Activated naive CD4-positive, alpha-beta T cell treated with anti-CD3 and anti-CD28 coated beads, Interleukin-2, amount 50 U/mL, for 16 hours (primary cell): ENCODE results near the gene SFMBT2.

Experiments used
- DNase-seq: peaks from one replicate; pipeline ENCODE4 v3.0.0-alpha.2; 2020

The SFMBT2 gene

DNA sequence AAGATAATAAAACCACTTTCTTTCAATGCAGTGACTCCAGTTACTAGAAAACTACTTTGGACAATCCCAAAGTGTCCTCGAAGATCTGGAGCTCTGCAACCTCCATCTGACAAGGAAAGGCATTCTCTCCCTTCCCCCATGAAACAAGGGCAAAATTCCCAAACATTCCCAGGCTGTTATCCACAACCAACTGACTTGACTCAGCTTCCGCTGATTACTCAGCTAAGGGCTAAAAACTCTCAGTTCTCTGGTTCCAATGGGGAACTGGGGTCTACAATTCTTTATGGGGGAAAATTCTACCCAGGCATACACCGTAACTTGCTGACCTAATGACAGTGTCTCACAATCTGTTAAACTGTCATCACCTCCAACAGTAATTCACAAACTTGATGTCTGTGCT, 48.4 kb downstream of the SFMBT2 start:
- DNase-seq = no peak

DNA sequence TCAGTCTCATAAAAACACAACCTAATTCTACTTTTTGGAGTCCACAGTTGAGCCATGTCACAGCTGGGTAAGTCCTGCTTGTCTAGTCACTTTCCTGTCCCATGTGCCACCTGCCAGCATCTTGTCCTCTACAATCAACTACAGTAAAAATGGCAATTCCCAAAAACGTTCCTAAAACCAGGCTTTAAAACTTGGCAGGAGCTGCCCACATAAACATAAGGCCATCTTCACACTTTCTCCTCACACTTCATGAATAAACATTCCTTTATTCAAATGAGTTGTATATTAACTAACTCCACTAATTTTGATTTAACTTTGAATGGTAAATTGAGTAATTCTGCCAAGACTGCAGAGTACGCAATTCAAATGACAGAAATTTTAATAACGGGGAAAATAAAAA, 49.5 kb downstream of the SFMBT2 start:
- no peak for DNase-seq

DNA sequence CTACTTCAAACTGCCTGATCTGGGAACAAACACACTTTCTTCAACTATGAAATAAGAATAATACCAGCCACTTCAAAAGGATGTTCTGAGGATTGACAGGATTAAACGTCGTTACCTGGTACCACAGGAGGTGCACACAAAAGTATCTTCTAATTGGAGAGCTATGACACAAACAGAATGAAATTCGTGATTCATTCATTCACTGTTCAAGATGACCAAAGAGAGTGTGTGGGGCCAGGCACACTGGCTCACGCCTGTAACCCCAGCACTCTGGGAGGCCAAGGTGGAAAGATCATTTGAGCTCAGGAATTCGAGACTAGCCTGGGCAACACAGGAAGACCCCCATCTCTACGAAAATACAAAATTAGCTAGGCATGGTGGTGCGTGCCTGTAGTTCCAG, 50.9 kb downstream of the SFMBT2 start:
- DNase-seq = no peak

DNA sequence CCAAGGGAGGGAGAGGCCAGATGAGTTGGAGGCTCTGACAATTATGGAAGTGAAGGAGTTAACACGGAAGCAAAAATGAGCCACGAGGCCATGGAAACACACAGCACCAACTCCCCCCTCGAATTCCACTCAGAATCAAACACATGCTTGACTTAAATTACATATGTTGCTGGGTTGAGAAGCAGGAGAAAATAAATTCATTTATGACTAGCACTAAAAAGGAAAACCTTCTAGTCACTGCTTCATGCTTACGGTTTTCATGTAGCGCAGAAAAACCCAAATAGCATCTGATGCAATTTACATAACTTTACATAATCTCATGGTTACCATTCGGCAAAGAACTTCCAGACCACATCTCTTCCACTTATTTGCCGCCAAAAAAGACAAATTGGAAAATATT, 51.5 kb downstream of the SFMBT2 start:
- DNase-seq = no peak

DNA sequence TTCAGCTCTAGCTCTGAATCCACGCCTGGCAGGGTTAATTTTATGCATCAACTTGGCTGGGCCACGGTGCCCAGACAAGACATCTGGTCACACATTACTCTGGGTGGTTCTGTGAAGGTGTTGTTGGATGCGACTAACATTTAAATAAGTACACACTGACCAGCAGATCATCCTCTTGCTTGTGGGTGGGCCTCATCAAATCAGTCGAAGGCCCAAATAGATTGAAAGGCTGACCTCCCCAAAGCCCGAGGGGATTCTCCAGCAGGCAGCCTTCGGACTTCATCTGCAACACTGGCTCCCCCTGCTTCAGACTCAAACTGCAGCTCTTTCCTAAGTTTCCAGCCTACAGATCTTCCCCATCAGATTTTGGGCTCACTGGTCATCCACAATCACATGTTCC, 53.6 kb downstream of the SFMBT2 start:
- no peak for DNase-seq

DNA sequence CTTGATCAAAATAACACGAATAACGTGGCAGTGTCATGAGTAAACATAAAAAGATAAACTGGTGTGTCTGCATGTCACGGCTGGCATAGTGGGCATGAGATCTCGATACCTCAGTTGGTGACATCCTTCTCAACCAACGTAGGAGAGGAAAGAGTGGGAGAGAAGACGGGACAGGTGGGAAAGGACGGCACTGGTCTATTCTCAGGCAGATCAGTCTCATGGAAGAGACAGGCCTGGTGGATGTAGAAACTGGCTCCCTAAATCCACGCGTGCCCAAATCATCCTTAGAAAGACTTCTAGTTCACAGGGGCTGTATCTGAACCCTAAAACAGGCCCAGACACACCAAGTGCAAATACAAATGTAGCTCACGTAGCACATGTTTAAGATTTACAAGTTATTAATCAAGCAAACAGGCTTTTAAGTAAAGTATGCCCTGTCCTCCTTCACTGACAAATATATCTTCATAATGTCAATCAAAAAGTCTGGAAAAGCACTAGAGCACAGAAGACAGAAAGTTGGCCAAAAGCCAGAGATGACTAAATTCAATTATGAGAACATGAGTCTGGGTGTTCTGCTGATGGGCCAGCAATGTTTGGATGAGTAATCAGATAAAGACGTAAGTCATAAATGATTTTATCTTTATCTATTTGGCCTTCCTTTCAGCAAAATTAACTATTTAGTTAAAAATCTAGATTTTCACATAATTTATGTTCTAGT, 56.3 kb downstream of the SFMBT2 start:
- no peak for DNase-seq

DNA sequence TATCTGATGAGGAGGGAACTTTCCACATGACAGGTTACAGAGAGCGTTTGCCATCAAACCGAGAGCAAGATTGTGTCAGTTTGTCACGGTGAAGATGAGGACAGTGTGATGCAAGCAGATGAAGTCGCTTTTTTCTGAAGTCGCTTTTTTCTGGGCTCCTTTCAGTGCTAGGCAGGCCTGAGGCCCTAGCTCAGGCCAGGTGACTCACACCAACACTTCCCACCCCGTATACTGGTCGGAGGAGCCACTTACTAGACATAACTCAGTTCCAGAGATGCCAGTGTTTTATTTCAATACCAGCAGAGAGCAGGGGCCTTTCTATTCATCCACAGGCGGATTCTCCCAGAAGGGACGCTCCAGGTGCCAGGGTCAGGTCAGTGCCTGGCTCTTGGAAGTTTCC, 58.9 kb downstream of the SFMBT2 start:
- no peak for DNase-seq

DNA sequence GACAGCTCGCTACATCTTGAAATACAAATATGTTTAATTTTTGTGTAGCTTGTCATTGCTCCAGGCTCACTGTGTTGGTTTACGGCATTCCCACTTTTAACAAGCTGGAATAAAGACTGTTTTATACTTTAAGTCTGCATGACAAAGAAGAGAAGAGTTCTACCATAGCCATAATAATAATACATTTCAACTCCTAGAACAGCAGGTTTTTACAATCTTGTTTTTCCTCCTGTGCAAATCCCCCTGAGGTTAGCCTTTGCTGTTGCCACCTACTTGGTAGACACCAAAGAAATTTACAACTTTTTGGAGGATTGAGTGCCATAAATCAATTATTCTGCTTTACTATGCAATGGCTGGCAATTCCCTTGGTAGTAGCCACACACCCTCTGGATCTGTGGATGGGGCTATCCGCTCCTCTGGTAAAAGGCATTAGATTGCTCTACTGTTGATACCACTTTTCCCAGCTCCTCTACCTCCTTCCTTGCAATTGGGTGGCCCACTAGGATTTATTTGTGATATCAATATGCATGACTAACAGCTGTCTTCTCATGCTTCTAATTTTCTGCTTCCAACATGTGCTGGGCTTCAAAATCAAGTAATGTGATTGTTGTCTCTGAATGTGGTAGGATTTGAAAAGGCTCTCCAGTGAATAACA, 60.2 kb downstream of the SFMBT2 start:
- DNase-seq = no peak

DNA sequence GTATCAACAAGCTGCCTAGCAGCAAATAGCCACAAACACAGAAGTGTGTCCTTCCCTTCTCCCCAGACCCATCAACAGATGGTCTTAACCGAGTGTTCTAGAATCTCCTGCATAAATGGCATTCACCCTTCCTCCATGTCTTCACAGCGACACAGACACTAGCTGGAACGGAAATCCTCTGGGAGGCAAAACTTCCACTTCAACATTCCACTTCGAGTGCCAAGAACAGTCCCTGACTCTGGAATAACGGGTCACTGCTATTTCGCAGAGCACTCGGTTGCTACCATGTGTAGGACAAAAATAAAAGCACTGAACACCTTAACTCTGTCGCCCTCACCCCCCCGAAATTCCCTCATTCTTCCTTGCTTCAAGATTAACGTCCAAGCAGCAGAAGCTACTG, 65.1 kb downstream of the SFMBT2 start:
- DNase-seq = no peak

DNA sequence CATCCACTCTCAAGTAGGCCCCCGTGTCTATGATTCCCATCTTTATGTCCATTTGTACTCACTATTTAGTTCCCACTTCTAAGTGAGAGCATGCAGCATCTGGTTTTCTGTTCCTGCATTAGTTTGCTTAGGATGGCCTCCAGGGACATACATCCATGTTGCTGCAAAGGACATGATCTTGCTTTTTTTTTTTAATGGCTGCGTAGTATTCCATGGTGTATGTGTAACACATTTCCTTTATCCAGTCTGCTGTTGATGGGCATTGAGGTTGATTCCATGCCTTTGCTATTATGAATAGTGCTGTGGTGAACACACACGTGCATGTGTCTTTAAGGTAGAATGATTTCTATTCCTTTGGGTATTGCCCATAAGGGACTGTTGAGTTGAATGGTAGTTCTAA, 67.8 kb downstream of the SFMBT2 start:
- no peak for DNase-seq

DNA sequence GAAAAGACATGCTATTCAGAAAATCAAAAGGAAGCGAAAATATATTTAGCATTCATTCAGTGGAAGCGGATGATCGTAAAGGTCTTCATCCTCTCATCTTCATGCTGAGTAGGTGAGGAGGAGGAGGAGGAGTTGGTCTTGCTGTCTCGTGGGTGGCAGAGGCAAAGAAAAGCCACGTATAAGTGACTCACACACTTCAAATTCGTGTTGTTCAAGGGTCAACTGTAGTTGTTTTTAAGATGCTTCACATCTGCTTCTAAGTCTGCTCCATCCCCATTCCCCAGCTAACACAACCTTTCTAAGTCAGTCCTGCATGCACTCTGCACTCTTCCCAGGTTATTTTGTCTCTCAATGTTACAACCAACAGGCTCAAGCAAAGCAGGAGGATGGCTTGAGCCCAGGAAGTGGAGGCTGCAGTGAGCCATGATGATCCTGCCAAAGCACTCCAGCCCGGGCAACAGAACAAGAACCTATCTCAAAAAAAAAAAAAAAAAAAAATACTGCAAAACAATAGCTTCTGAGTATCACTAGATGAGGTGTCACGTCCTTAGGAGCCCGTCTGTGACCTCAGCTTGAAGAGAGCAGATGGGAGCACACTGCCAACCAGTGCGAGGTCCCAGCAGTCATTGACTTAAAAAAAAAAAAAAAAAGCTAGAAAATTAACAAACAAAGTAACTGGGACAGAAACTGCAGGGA, 70.5 kb downstream of the SFMBT2 start:
- DNase-seq = no peak

DNA sequence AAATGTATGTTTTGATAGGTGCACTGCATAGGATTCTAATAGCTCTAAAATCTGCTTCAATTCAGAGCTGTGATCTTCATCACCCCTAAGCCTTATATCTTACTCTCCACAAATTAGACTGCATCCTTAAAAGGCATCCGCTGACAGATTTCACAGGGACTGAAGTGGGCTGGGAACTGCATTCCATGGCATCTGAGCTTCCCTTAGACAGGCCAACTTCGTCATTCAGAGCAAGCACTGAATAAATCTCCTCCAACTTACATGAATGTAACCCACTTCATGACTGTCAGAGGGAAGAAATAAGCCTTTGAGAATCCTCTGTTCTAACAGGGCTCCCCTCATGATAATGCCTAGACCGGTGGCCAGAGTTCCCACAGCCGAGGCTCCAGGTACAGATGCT, 71.3 kb downstream of the SFMBT2 start:
- no peak for DNase-seq

DNA sequence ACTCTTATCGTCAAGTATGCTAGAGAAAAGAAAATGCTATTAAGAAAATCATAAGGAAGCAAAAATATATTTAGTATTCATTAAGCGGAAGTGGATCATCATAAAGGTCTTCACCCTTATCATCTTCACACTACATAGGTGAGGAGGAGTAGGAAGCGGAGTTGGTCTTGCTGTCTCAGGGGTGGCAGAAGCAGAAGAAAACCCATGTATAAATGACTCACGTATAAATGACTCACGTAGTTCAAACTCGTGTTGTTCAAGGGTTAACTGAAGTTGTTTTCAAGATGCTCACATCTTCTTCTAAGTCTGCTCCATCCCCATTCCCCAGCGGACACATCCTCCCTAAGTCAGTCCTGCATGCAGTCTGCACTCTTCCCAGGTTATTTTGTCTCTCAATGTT, 72.4 kb downstream of the SFMBT2 start:
- no peak for DNase-seq

DNA sequence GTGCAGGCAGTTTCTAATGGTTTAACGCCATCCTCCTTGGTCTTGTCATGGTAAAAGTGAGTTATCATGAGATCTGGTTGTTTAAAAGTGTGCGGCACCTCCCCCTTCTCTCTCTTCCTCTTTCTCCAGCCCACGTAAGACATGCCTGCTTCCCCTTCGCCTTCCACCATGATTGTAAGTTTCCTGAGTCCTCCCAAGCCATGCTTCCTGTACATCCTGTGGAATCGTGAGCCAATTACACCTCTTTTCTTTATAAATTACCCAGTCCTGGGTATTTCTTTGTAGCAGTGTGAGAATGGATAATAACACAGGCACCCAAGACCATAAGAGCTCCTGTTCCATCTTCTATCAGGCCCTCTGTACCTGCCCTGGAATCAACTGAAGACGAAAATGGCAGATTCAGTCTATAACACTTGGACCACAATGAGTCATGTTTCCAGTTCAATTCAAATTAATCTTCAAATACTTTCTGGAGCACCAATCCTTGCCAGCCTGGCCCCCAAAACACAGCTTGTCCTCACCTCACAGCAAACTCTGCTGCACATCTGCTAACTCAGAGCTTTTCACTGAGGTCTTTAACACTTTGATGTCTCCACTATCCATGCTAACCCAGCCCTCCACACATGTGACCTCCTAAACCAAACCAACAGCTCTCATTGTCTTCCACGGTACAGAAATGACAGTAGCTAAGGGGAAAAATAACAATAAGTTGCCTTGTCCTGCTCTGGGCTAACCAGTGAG, 73.2 kb downstream of the SFMBT2 start:
- no peak for DNase-seq

DNA sequence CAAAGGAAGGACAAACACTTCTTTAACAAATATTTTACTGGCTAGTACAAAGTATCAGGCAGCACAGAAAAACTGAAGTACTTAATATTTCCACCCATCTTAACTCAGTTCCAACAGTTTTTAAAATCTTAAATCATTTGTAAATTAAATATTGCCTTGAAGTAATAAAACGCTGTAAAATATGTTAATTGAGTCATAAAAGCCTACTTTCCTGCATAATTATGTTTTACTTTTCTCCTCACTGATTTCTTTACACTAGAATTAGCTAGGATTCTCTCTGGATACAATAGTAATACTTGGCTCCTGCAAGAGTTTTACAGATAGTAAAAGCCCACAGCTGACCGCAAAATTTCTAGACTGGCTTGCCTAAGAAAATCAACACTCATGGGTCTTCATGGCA, 74.9 kb downstream of the SFMBT2 start:
- DNase-seq = no peak

DNA sequence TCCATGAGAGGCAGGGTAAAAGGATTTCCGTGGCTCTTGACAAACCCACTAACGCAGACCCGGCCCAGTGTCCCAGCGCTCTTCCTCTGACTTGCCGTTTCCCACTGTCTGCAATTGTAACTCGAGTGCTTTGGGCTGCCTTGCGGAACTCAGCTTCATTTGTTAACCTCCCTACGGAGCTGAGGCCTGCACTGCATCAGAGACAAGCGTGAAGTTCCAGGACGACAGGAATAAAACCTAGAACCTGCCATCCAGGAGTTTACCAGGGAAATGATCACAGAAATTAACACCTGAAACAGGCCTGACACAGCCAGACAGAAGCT, 76.2 kb downstream of the SFMBT2 start:
- no peak for DNase-seq

DNA sequence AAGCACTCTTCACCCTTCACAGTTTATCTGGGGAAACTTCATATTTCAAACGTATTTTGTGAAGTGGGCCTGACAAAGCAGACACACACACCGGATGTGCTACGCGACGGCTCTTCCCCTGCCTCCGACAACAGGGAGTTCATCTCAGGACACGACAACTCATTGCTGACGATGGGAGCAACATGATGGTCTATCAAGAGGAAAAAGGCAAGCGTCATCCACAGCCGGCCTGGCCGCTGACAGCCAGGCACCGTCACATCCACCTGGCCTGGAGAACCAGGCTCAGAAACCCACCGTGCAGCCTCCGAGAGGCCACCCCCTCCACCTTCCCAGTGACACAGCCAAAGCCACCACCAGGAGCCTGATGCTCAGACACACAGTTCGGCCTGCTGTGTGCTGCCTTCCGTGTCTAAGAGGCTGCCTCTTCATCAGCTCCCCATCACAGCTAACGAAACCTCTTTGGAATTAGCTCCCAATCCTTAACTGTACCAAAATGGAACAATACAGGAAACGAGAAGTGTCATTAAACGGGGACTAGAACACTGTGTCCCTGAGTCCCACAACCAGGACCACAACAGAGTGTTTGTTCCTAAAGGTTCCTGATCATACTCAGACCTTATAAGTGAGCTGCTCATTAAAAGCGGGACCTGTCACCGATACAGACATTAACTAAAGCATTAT, 76.7 kb downstream of the SFMBT2 start:
- DNase-seq = no peak

DNA sequence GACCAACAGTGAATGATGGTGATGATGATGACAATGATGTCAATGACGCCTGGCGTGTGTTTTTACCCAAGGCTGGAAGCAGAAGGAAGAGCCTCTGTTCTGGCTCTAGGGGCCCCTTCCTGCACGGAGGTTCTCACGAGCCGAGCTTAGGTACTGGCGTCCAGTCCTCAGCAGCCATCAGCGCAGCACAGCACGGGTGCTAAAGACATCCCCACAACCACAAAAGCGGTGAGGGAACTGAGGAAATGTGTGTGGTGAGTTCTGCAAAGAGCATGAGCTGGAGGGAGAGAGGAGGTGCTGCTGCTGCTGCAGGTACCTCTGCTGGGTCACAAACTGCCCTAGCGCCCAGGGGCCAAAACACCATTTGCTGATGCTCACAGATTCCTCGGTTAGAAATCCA, 81.6 kb downstream of the SFMBT2 start:
- DNase-seq = no peak

DNA sequence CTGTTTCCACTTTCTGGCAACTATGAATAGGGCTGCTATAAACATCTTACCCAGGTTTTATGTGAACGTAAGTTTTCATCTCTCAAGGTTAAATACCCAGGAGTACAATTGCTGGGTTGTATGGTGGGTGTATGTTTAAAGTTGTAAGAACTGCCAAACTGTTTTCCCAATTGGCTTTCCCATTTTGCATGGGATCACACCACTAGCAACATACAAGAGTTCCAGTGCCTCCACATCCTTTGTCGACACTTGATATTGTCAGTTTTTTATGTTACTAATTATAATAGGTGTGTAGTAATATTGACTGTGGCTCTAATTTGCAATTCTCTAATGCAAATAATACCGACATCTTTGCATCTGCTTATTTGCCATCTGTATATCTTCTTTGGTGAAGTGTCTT, 82.9 kb downstream of the SFMBT2 start:
- no peak for DNase-seq

DNA sequence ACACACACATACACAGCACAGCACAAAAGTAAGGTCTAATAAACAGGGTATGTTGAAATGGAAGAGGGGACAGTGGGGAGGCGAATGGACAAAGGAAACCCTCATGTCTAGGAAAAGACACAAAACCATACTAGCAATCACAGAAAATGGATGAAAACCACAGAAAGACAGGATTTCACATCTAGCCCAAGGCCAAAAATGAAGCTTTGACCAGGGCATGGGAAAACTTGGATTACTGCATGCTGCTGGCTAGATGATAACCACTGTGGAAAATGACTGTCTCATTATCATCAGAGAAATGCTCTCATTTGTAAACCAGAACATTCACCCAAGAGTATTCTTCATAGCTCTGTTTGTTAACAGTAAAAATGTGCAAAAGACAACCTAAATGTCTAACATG, 88.2 kb downstream of the SFMBT2 start:
- DNase-seq = no peak

DNA sequence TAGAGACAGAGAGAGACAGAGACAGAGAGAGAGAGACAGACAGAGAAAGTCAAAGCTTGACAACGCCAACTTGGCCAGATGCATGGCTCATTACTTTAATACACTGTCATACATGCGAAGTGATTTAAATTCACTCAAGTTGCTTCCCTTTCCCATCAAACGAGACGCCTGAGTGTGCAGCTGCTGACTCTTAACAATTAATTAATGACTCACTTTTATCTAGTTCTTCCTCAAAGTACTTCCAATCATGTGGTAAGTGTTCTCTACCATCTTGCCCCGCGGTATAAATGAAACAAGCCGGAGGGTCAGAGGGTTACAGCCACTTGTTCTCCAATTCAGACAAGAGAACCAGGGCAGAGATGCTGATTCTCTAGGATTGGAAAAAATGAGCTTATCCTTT, 90.8 kb downstream of the SFMBT2 start:
- no peak for DNase-seq

DNA sequence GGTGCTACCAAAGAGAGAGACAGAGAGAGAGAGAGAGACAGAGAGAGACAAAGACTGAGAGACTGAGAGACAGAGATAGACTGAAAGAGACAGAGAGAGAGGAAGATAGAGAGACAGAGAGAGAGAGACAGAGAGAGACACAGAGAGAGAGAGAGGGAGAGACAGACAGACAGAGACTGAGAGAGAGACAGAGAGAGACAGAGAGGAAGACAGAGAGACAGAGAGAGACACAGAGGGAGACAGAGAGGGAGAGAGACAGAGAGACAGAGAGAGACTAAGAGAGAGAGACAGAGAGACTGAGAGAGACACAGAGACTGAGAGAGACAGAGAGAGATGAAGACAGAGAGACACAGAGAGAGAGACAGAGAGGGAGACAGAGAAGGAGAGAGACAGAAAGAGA, 91.2 kb downstream of the SFMBT2 start:
- DNase-seq = no peak

DNA sequence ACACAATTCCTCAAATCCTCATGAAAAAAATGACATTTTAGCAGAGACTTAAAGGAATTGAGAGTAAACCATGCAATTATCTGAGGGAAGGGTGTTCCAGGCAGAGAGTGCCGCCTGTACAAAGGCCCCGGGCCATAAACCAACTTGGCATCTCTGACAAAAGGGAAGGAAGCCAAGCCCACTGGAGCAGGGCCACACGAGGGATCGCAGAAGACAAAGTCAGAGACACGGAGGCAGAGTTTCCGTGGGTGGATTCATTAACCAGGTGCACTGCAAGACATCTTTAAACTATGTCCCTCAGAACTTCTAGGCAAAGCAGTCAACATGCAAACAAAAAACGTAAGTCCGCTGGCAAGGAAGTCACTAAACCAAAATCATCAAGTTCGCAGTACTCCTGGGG, 92.0 kb downstream of the SFMBT2 start:
- no peak for DNase-seq
